ENCODE measurements around the gene NUDT8. TPM values are rescaled to one million over a fixed set of nuclear protein-coding genes. Genes with fewer than 3 reads are reported as not detected.

Gene NUDT8
- total and polyA plus RNA-seq, 2 donors (not counting 1 experiment from before 2014, with no cell fraction given), result 6.9 to 7.1 TPM

- POLR2A ChIA-PET, result interaction anchor here (0.7 to 1.3 kb wide), 3 partner anchors 16 to 157 kb away, joined by 3 to 17 read pairs (median 4); partner anchors contain the start of gene NUDT8
- Mint-ChIP-seq H3K4me3 (peak overlapping the region; percentile 68), H3K27me3 (no peaks in the 10 kb centered on the region), H3K9me3 (ENCODE audit: insufficient read depth) (no peaks in the 10 kb centered on the region), H3K27ac (peak overlapping the region; percentile 74), H3K4me1 (peaks cover 60% of the 10 kb centered on the region)
- 62% methylated on average over 19 of the region's 24 CpGs for WGBS (ENCODE audit: insufficient coverage)
- CTCF ChIA-PET, result interaction anchor here (1.0 to 9.2 kb wide), 8 partner anchors 9 to 300 kb away, joined by 3 to 149 read pairs (median 9); partner anchors contain the start of gene NUDT8
- Histone ChIP-seq H3K36me3 (replicated peaks in 1 of 2; ENCODE audit: control extremely low read depth in 1 of 2, control insufficient read depth in 1 of 2, extremely low read depth in 1 of 2, insufficient read depth in 2 of 2, low read length in 1 of 2) (no peaks in the 10 kb centered on the region), H3K4me3 (ENCODE audit: control extremely low read depth in 1 of 5, extremely low read depth in 1 of 5, insufficient read depth in 1 of 5, low read depth in 2 of 5, low read length in 4 of 5) (peak overlapping the region in 1 of 5 experiments; percentile 17), H3K27me3 (replicated peaks in 1 of 4; ENCODE audit: control extremely low read depth in 1 of 4, control insufficient read depth in 3 of 4, insufficient read depth in 4 of 4, low read length in 3 of 4) (peaks cover 0 to 6% (median 0%) of the 10 kb centered on the region in 4 experiments), H3K9ac (ENCODE audit: low read length) (peak overlapping the region; percentile 27), H3K4me2 (replicated peaks; ENCODE audit: low read depth, low read length, poor library complexity, severe bottlenecking) (peak overlapping the region; percentile 79), H3K4me1 (ENCODE audit: control insufficient read depth in 2 of 2, insufficient read depth in 2 of 2, low read length in 2 of 2) (peaks cover 66 to 69% of the 10 kb centered on the region in 2 donors), H3K9me3 (ENCODE audit: control extremely low read depth in 1 of 3, control insufficient read depth in 2 of 3, insufficient read depth in 1 of 3, low read length in 2 of 3) (peaks cover 0 to 38% (median 5%) of the 10 kb centered on the region in 3 donors), H4K20me1 (ENCODE audit: control insufficient read depth, insufficient read depth, low read length, poor library complexity, severe bottlenecking) (no peaks in the 10 kb centered on the region), H3K79me2 (ENCODE audit: control insufficient read depth, insufficient read depth, low read length) (no peaks in the 10 kb centered on the region), H2AFZ (ENCODE audit: insufficient read depth, low read depth, low read length, poor library complexity, severe bottlenecking) (no peak overlapping the region), H3K27ac (ENCODE audit: low read length in 2 of 2) (no peak overlapping the region)
- ATAC-seq (ENCODE audit: low read depth) (no peak), DNase-seq (peak; percentile 43)
- TF ChIP-seq CTCF (IDR thresholded peaks at IDR 0.05) (no peak), EZH2 (IDR thresholded peaks at IDR 0.05; ENCODE audit: borderline replicate concordance, insufficient read depth, low read depth, low read length, poor library complexity, severe bottlenecking) (no peak)
- intact Hi-C loops (cut with micrococcal nuclease), result loop anchor here (5.0 kb wide), 1 partner anchor 33 kb away; no protein-coding TSS in a partner anchor
Observed at GRCh38 chr11:67645521-67646461, 16.1 kb upstream of the NUDT8 start.

Measured in B cell (primary cell).